Stimulated activated CD8-positive, alpha-beta memory T cell treated with anti-CD3 and anti-CD28 coated beads, Interleukin-15, amount 100 ng/mL, for 48 hours (primary cell): ENCODE data around the gene MTCL1.

Experiments
- DNase-seq, 2 donors: peaks; one replicate each; pipeline ENCODE4 v3.0.0-alpha.2; 2020; ENCODE audit warnings: low read depth in 2 of 2

The MTCL1 gene

DNA sequence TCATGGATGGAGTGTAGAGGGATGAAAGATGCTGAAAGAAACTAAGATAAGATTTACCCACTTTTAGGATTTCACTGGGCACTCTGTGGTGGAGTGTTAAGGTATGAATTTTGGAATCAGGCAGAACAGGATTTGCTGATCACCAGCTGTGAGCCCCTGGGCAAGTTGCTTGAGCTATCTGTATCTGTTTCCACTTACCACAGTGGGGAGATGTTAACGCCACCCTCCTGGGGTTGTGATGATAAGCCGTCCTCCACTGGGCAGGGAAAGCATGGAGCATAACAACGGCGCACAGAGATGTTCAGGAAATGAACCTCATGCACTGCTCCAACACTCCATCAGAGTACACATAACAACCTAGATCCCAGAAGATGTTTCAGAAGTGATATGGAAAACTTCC lies 160.6 kb downstream of the MTCL1 start:
- no peak for DNase-seq

DNA sequence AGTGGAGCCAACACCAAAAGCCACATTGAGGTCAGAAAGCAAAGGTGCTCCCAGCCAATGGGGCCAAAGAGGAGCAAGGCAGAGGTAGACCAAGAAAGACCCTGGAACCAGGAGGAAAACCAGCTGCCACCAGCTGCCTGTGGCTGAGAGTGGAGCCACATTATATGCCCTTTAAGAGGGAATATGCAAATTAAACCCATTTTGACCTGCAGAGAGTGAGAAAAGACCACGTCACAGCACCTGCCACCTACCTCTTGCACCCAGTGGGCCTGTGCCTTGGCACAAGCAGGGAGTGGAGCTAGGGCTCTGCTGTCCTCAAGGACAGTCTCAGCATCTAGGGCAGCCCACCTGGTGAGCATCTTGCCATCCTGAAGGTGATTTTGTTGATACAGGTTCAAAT lies 161.3 kb downstream of the MTCL1 start:
- DNase-seq = no peak

DNA sequence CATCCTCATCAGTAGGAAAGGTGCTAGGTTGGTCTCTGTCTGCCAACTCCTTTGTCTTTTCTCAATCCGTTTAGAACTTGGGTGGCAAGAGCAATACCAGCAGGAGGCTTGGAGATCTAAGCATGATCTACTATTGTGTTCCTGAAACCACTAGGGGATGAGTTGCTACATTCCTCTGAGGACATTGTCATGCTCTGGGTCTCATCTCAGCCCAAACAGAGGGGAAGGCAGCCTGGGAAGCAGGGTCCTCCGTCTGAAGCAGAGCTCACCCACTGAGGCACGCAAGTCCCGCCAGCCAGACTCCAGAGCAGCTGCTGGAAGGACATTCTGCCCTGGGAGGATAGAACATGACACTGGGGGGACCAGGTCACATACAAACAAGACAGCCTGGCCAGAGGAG lies 162.9 kb downstream of the MTCL1 start:
- DNase-seq = no peak

DNA sequence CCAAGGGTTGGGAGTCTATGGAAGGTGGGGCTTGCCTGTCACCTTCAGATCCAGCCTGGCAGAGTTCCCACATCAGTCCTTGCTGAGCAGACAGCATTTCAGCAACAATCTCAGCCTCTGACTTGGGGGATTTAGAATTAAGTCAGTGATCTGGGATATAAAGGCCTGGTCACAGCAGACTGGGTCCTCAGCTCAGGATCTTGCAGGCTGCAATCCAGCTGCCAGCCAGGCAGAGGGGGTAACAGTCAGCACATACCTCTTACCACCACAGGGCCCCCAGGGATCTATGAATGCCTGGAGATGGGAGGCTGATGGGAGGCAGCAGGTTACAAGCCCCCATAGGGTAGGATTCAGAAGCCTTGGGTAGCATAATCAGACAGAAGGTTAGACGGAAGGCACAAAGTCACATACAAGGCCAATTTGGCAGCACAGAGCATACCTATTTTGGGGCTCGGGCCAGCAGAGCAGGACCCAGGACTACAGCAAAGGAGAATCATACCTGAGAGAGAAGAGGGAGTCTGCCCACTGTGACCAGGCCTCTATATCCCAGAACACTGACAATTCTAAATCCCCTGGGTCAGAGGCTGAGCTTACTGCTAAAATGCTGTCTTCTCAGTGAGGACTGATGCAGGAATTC lies 163.5 kb downstream of the MTCL1 start:
- DNase-seq = no peak

DNA sequence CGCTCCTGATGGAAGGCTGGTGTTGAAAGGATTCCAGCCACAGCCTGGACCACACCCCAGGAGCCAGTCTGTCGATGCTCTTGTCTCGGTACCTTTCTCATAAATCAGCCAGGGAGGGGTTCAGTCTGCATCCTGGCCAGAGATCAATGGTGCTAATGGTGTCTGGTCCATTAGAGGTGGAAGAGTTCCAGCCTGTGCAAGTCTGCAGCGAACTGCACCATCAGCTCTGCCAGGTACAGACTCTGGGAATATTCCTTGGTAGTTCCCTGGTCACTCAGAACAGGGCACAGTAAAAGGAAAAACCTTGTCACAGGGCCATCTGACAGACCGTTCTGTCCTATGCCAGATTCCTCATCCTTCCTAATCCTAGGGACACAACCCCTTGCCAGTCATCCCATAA lies 164.3 kb downstream of the MTCL1 start:
- DNase-seq = no peak

DNA sequence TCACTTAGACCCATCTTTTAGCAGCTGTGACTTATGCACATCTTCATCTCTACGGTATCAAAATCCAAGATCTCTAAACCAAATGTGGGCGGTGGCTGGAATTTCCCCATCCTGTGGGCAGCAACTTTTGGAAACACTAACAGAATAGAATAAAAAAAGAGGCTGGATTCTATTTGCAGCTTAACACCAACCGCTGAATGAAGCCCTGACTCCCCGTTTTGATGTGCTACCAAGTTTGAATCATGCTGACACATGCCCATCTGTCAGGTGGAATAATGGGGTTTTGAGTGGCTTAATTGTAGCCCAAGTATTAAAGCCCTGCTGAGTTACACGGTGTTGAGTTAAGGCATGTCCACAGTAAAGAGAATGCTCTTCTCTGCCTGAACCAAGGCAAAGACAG lies 165.2 kb downstream of the MTCL1 start:
- no peak for DNase-seq

DNA sequence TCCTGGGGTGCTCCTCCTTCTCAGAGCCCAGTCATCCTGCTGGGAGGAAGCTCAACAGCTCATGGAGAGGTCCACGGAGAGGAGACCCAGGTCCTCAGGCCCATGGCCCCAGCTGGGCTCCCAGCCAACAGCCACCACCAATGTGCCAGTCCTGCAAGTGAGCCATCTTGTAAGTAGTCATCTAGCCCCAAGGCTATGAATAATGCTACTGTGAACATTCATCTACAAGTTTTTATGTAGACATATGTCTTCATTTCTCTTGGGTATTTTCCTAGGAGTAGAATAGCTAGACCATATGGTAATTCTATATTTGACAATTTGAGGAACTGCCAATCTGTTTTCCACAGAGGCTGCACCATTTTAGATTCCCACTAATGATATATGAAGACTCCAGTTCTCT lies 166.1 kb downstream of the MTCL1 start:
- no peak for DNase-seq

DNA sequence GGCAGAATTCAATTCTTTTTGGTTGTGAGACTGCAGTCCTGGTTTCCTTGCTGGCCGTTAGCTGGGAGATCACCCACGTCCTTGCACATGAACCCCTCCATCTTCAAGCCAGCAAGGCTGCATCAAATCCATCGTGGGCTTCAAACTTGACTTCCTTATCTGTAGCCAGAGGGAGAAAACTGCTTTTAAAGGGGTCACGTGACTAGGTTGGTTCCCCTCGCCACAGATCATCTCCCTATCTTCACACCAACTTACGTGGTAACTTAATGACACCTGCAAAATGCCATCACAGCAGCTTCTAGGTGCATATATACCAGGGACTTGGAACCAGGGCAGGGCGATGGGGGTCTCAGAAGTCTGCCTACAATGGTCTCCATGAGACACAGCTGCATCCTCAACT lies 169.5 kb downstream of the MTCL1 start:
- DNase-seq = no peak

DNA sequence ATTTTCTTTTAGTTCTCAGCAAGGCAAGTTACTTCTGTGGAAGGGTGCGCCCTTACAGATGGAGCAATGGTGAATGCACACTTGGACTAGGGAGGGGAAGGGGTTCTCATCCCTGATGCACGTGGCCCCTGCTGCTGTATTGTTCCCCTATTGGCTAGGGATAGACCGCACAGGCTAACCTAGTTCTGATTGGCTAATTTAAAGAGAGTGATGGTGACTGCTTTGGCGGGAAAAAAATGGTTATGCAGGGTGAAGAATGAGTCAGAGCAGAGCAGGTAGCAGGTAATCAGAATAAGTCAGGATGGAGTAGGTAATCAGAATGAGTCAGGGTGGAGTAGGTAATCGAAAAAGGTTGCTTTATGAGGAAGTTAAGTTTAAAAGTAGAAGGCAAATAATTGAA lies 171.5 kb downstream of the MTCL1 start:
- DNase-seq = no peak

DNA sequence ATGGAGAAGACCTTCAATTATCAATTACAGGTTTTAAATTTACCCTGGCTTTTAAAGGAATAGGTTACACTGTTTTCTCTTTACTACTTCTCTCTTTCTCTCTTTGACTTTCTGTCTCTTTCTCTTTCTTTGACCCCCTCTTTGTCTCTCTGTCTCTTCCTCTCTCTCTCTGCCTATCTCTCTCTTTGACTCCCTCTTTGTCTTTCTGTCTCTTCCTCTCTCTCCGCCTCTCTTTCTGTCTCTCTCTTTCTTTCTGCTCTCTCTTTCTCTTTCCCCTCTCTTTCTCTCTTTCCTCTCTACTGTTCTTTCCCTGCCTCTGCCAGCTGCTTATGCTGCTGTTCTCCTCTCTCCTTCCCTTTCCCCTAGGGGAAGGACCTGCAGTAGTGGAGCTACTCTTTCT lies 175.7 kb downstream of the MTCL1 start:
- no peak for DNase-seq
